H1 (cell line): ENCODE results near the gene SLC7A14. TPM values are rescaled to one million over a fixed set of nuclear protein-coding genes. Genes with fewer than 3 reads are reported as not detected.

ENCODE experiments used
- EZH2 ChIP-seq: fragments of 200-600 bp; sonication (generic); IDR thresholded peaks from 2 replicates; pipeline ENCODE4 v1.7.1; 2012; ENCODE audit warnings: low read depth, mild to moderate bottlenecking, moderate library complexity, low read length, inconsistent platforms; ENCODE audit not compliant: severe bottlenecking
- KDM4A ChIP-seq: IDR thresholded peaks from one replicate; pipeline ENCODE4 v1.7.1; 2012; ENCODE audit warnings: low read depth, mild to moderate bottlenecking, moderate library complexity, low read length, inconsistent platforms; ENCODE audit not compliant: severe bottlenecking
- SUZ12 ChIP-seq: fragments of 200-600 bp; sonication (generic); IDR thresholded peaks from 2 replicates; pipeline ENCODE4 v1.6.1; 2012; ENCODE audit warnings: mild to moderate bottlenecking, inconsistent platforms, low read length, moderate library complexity, mixed read lengths
- ZNF274 ChIP-seq: IDR thresholded peaks from 2 replicates; pipeline ENCODE4 v1.7.0; 2012; ENCODE audit warnings: low read length, borderline replicate concordance; ENCODE audit errors: extremely low read depth
- polyA plus RNA-seq, 7 experiments: library from polyadenylated mRNA; depleted of rRNA in 3 of 7; stranded (reverse) in 5 of 7; unstranded in 2 of 7; fragments of >200 nt in 5 of 7; fragments of 200-250 nt in 2 of 7; gene quantifications; 1 replicate in 5 of 7; 2 replicates in 1 of 7; 4 replicates in 1 of 7; pipeline versions ENCODE4 v1.2.1 to v1.2.3, GENCODE V29; 2011 to 2013; ENCODE audit warnings: missing spikeins in 2 of 7, mixed read lengths in 2 of 7
- total RNA-seq: library from RNA; stranded (reverse); fragmentation: NEBNext Ultra II Directional; extraction: Animal tissue kit (Norgen Biotek cat#: 25700); gene quantifications from 2 replicates; pipeline ENCODE4 v1.2.1, GENCODE V29; 2021
- TF ChIP-seq, protein P1 (sequence below): IDR thresholded peaks from 2 replicates; pipeline ENCODE4 v1.6.1; 2012; ENCODE audit warnings: low read length, inconsistent platforms
- TF ChIP-seq, protein P2 (sequence below): IDR thresholded peaks from 2 replicates; pipeline ENCODE4 v1.6.1; 2011; ENCODE audit warnings: low read length, improper control_type of control experiment

SLC7A14 gene
- total and polyA plus RNA-seq, 2 of the 8 experiments (the other 6 are each of a cell fraction or from before 2014, with no cell fraction given) = 0.21 to 0.95 TPM

DNA sequence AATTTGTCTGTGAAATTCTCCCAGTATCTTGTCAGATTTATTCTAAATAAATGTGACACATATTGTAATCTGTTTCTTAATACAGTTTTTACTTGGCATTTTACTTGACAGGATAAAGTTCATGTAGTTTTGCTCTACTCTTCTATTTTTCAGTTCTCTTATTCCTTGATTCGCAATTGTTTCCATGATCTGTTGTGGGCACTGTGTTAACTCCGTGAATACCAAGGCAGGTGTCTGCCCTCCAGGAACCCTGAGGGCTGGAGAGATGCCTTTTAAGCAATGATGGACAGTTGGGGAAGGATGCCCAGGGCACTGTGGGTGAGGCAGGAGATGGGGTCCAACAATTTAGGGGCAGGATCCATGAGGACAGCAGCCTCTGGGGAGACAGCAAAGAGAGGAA is 164.1 kb downstream of the SLC7A14 start (continued):
- TF ChIP-seq, protein P1, sequence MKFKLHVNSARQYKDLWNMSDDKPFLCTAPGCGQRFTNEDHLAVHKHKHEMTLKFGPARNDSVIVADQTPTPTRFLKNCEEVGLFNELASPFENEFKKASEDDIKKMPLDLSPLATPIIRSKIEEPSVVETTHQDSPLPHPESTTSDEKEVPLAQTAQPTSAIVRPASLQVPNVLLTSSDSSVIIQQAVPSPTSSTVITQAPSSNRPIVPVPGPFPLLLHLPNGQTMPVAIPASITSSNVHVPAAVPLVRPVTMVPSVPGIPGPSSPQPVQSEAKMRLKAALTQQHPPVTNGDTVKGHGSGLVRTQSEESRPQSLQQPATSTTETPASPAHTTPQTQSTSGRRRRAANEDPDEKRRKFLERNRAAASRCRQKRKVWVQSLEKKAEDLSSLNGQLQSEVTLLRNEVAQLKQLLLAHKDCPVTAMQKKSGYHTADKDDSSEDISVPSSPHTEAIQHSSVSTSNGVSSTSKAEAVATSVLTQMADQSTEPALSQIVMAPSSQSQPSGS = no peak
- TF ChIP-seq SUZ12 (no peak), EZH2 (no peak), KDM4A (no peak), ZNF274 (no peak)
- TF ChIP-seq, protein P2, sequence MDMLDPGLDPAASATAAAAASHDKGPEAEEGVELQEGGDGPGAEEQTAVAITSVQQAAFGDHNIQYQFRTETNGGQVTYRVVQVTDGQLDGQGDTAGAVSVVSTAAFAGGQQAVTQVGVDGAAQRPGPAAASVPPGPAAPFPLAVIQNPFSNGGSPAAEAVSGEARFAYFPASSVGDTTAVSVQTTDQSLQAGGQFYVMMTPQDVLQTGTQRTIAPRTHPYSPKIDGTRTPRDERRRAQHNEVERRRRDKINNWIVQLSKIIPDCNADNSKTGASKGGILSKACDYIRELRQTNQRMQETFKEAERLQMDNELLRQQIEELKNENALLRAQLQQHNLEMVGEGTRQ = no peak
